ENCODE results near the gene MMP17. TPM values are rescaled to one million over a fixed set of nuclear protein-coding genes. Genes with fewer than 3 reads are reported as not detected.

Gene MMP17
- total and polyA plus RNA-seq, 2 of the 4 experiments (the other 2 are of a cell fraction), result 1.4 to 11.8 TPM

DNA sequence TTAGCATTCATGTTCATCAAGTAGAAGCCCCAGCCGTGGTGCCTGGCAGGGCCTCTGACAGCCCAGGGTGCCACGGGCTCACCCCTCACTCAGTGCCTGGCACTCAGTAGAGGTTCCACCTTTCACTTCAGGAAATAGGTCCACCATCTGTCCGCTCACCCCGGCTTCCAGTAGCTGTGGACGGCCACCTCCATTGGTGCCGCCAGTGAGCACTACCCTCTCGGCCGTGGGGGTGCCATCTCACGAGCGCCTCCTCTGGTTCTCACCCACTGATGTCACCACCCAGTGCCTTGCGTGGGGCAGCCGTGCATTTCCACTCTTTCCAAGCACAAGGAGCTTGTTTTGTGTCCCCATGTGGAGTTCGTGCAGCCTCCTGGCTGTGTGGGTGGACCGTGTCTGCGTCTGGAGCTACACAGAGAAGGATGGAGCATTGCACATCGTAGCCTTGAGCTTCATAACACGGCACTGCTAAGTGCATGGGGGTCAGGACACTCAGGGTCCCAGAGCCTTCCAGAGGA is 41.0 kb upstream of the MMP17 start:
- H2AK9ac ChIP-seq (replicated peaks; ENCODE audit: low read depth, low read length, poor library complexity), result peak overlapping the region; percentile 70
- H3K4me2 ChIP-seq (ENCODE audit: low read depth, low read length), result no peak overlapping the region
- dilution Hi-C loops (cut with HindIII; ENCODE audit: low sequenced_read_pairs, unreplicated experiment) (no loop called here), intact Hi-C loops (cut with micrococcal nuclease) (no loop called here), in situ Hi-C loops (cut with MboI; ENCODE audit: low sequenced_read_pairs) (no loop called here)
- BruUV-seq (replicated peaks), result no TSS peak
- H4K91ac ChIP-seq (ENCODE audit: insufficient read depth, low read depth, low read length), result no peak overlapping the region
- H2BK15ac ChIP-seq (ENCODE audit: low read depth, low read length), result no peak overlapping the region
- no peak overlapping the region for H4K8ac ChIP-seq (ENCODE audit: low read depth in 2 of 2, low read length in 2 of 2)
- no peak overlapping the region for H3K23ac ChIP-seq (ENCODE audit: low read depth, low read length)
- no peak overlapping the region for H3K27ac ChIP-seq (ENCODE audit: insufficient read depth, low read length)
- no peak overlapping the region for H3K4me3 ChIP-seq (ENCODE audit: insufficient read depth, low read depth, low read length)
- no peak overlapping the region for H2BK20ac ChIP-seq (ENCODE audit: low read depth, low read length)
- H3K4me1 ChIP-seq (ENCODE audit: control insufficient read depth, insufficient read depth, low read length), result peaks cover 5% of the 10 kb centered on the region; the same call in 1 of the 2 replicates
- H3K9ac ChIP-seq (ENCODE audit: low read depth, low read length), result no peak overlapping the region
- H2AK5ac ChIP-seq (ENCODE audit: low read depth, low read length), result no peak overlapping the region
- WGBS, 2 experiments (ENCODE audit: extremely low coverage in 2 of 2, insufficient read length in 1 of 2), result 97% methylated on average over 9 of the region's 17 CpGs; no CpG with 5 or more reads in 1 of the 2 experiments
- H3K14ac ChIP-seq (replicated peaks; ENCODE audit: low read depth, low read length), result no peak overlapping the region
- ChIA-PET CTCF (no interaction called here), POLR2A (ENCODE audit: unreplicated experiment) (no interaction called here)
- ATAC-seq (ENCODE audit: low read depth), result no peak
- no peak for DNase-seq
- TF ChIP-seq BHLHE40 (IDR thresholded peaks at IDR 0.05; ENCODE audit: low read depth, low read length) (no peak), MXI1 (IDR thresholded peaks at IDR 0.05; ENCODE audit: borderline replicate concordance, low read depth, low read length) (no peak), CEBPB (IDR thresholded peaks at IDR 0.05; ENCODE audit: low read depth, low read length) (no peak), FOS (IDR thresholded peaks at IDR 0.05; ENCODE audit: low read depth, low read length) (no peak), POLR2A (IDR thresholded peaks at IDR 0.05; ENCODE audit: low read depth, low read length) (no peak), CHD1 (IDR thresholded peaks at IDR 0.05; ENCODE audit: low read depth, low read length) (no peak), RCOR1 (IDR thresholded peaks at IDR 0.05; ENCODE audit: insufficient replicate concordance, low read length) (no peak), MAZ (IDR thresholded peaks at IDR 0.05; ENCODE audit: borderline replicate concordance, low read depth, low read length) (no peak), RFX5 (IDR thresholded peaks at IDR 0.05; ENCODE audit: low read depth, low read length) (no peak), MAFK (IDR thresholded peaks at IDR 0.05; ENCODE audit: low read depth, low read length) (no peak), RAD21 (IDR thresholded peaks at IDR 0.05; ENCODE audit: low read length) (no peak)
- H2BK5ac ChIP-seq (ENCODE audit: low read depth, low read length, poor library complexity, severe bottlenecking), result no peak overlapping the region
- H3K27me3 ChIP-seq (ENCODE audit: control insufficient read depth, insufficient read depth, low read length), result no peaks in the 10 kb centered on the region
- no peak overlapping the region for H4K5ac ChIP-seq (ENCODE audit: low read depth, low read length)
- H3K9me1 ChIP-seq (ENCODE audit: insufficient read depth, low read length), result peaks cover 12% of the 10 kb centered on the region
- H2BK120ac ChIP-seq (ENCODE audit: low read depth, low read length), result no peak overlapping the region
- H3K79me1 ChIP-seq (ENCODE audit: low read depth in 1 of 2, low read length in 2 of 2), result peaks cover 12 to 34% of the 10 kb centered on the region in 2 experiments; a peak in 3 of 4 replicates
- H4K20me1 ChIP-seq (ENCODE audit: insufficient read depth, low read length), result peaks cover 5% of the 10 kb centered on the region; the same call in 1 of the 2 replicates
- no peak overlapping the region for H3K56ac ChIP-seq (ENCODE audit: extremely low read depth, insufficient read depth, low read length)
- no peaks in the 10 kb centered on the region for H3K9me3 ChIP-seq (ENCODE audit: control insufficient read depth, insufficient read depth, low read length)
- peaks cover 41% of the 10 kb centered on the region for H3K36me3 ChIP-seq (ENCODE audit: control insufficient read depth, insufficient read depth, low read length)
- H2AFZ ChIP-seq (replicated peaks; ENCODE audit: low read length, poor library complexity), result no peak overlapping the region
- no peak overlapping the region for H3K18ac ChIP-seq (ENCODE audit: low read depth, low read length)
- H3K4ac ChIP-seq (ENCODE audit: low read depth, low read length), result no peak overlapping the region
